ENCODE data around the gene FAM20C. TPM values are rescaled to one million over a fixed set of nuclear protein-coding genes. Genes with fewer than 3 reads are reported as not detected.

Gene FAM20C
- total RNA-seq, 1 donor from 2014 or later: 32.9 TPM

GRCh38 chr7:259191-259505, 66.8 kb downstream of the FAM20C start:
- peaks cover 42% of the 10 kb centered on the region for H3K36me3 Mint-ChIP-seq (ENCODE audit: insufficient read depth)
- no peak for TF ChIP-seq CTCF (IDR thresholded peaks at IDR 0.05; ENCODE audit: unreplicated experiment)
- no peaks in the 10 kb centered on the region for H3K27me3 Mint-ChIP-seq
- H3K27ac Mint-ChIP-seq: no peak overlapping the region
- H3K4me3 Mint-ChIP-seq (ENCODE audit: low read depth): no peak overlapping the region
- no peak for DNase-seq (ENCODE audit: low spot score, unreplicated experiment)
- H3K4me1 Mint-ChIP-seq (ENCODE audit: low read depth): no peaks in the 10 kb centered on the region
- H3K9me3 Mint-ChIP-seq (ENCODE audit: low read depth): peaks cover 12% of the 10 kb centered on the region

GRCh38 chr7:259751-260405, 67.5 kb downstream of the FAM20C start:
- Mint-ChIP-seq H3K9me3 (ENCODE audit: low read depth) (peaks cover 12% of the 10 kb centered on the region), H3K27ac (no peak overlapping the region)
- no peak for DNase-seq (ENCODE audit: low spot score, unreplicated experiment)

GRCh38 chr7:260441-261281, 68.3 kb downstream of the FAM20C start:
- no peaks in the 10 kb centered on the region for H3K27me3 Mint-ChIP-seq
- H3K4me1 Mint-ChIP-seq (ENCODE audit: low read depth): no peaks in the 10 kb centered on the region
- peaks cover 33% of the 10 kb centered on the region for H3K36me3 Mint-ChIP-seq (ENCODE audit: insufficient read depth)
- TF ChIP-seq CTCF (IDR thresholded peaks at IDR 0.05; ENCODE audit: unreplicated experiment): no peak
- peaks cover 12% of the 10 kb centered on the region for H3K9me3 Mint-ChIP-seq (ENCODE audit: low read depth)
- H3K27ac Mint-ChIP-seq: no peak overlapping the region
- H3K4me3 Mint-ChIP-seq (ENCODE audit: low read depth): no peak overlapping the region
- DNase-seq (ENCODE audit: low spot score, unreplicated experiment): no peak

More at GRCh38 chr7:259751-260405, 67.5 kb downstream of the FAM20C start:
- no peak for TF ChIP-seq CTCF (IDR thresholded peaks at IDR 0.05; ENCODE audit: unreplicated experiment)
- Mint-ChIP-seq H3K27me3 (no peaks in the 10 kb centered on the region), H3K4me1 (ENCODE audit: low read depth) (no peaks in the 10 kb centered on the region), H3K36me3 (ENCODE audit: insufficient read depth) (peaks cover 39% of the 10 kb centered on the region), H3K4me3 (ENCODE audit: low read depth) (no peak overlapping the region)

GRCh38 chr7:261341-262250, 69.2 kb downstream of the FAM20C start:
- H3K9me3 Mint-ChIP-seq (ENCODE audit: low read depth): peaks cover 12% of the 10 kb centered on the region
- H3K27me3 Mint-ChIP-seq: no peaks in the 10 kb centered on the region
- no peak for DNase-seq (ENCODE audit: low spot score, unreplicated experiment)
- no peak for TF ChIP-seq CTCF (IDR thresholded peaks at IDR 0.05; ENCODE audit: unreplicated experiment)
- H3K27ac Mint-ChIP-seq: peak overlapping the region; percentile 92
- no peak overlapping the region for H3K4me3 Mint-ChIP-seq (ENCODE audit: low read depth)
- peaks cover 31% of the 10 kb centered on the region for H3K36me3 Mint-ChIP-seq (ENCODE audit: insufficient read depth)
- H3K4me1 Mint-ChIP-seq (ENCODE audit: low read depth): no peaks in the 10 kb centered on the region

GRCh38 chr7:262251-262572, 69.8 kb downstream of the FAM20C start:
- peak overlapping the region; percentile 92 for H3K27ac Mint-ChIP-seq
- H3K4me1 Mint-ChIP-seq (ENCODE audit: low read depth): no peaks in the 10 kb centered on the region
- no peak for DNase-seq (ENCODE audit: low spot score, unreplicated experiment)
- H3K9me3 Mint-ChIP-seq (ENCODE audit: low read depth): peaks cover 12% of the 10 kb centered on the region
- no peaks in the 10 kb centered on the region for H3K27me3 Mint-ChIP-seq
- no peak for TF ChIP-seq CTCF (IDR thresholded peaks at IDR 0.05; ENCODE audit: unreplicated experiment)
- H3K36me3 Mint-ChIP-seq (ENCODE audit: insufficient read depth): peaks cover 28% of the 10 kb centered on the region
- no peak overlapping the region for H3K4me3 Mint-ChIP-seq (ENCODE audit: low read depth)

Measured in progenitor cell of endocrine pancreas (in vitro differentiated cells).